Mesothelial cell of epicardium (in vitro differentiated cells): ENCODE measurements around the gene FBXO5. TPM values are rescaled to one million over a fixed set of nuclear protein-coding genes. Genes with fewer than 3 reads are reported as not detected.
"Not testable (repeated sequence)": the region's sequence is repeated elsewhere in the genome, so short reads cannot be mapped to it uniquely, and the experiment has no call there.

Experiments used
- DNase-seq, 2 experiments: peaks; one replicate each; pipeline ENCODE4 v3.0.0; 2021; ENCODE audit warnings: low spot score in 2 of 2; ENCODE audit not compliant: unreplicated experiment in 2 of 2
- H3K27ac Mint-ChIP-seq: 2 replicates; pipeline ENCODE4 v1.8.0; 2021; ENCODE audit warnings: mixed read lengths
- H3K27me3 Mint-ChIP-seq: 2 replicates; pipeline ENCODE4 v1.8.0; 2021; ENCODE audit warnings: low read depth, mixed read lengths
- H3K36me3 Mint-ChIP-seq: 2 replicates; pipeline ENCODE4 v1.8.0; 2021; ENCODE audit warnings: mixed read lengths
- H3K4me1 Mint-ChIP-seq: 2 replicates; pipeline ENCODE4 v1.8.0; 2021; ENCODE audit warnings: mixed read lengths
- H3K4me3 Mint-ChIP-seq: 2 replicates; pipeline ENCODE4 v1.8.0; 2021; ENCODE audit warnings: mild to moderate bottlenecking, moderate library complexity, mixed read lengths
- H3K9me3 Mint-ChIP-seq: 2 replicates; pipeline ENCODE4 v1.8.0; 2021; ENCODE audit warnings: mixed read lengths
- total RNA-seq: library from RNA; stranded (reverse); gene quantifications from 3 replicates; pipeline ENCODE4 v1.2.1, GENCODE V29; 2021
- TF ChIP-seq, protein P1 (sequence below): fragments of 200-600 bp; sonication (generic); IDR thresholded peaks from one replicate; pipeline ENCODE4 v1.5.0; 2021; ENCODE audit warnings: antibody characterized with exemption; ENCODE audit not compliant: unreplicated experiment

The FBXO5 gene
- total RNA-seq, 1 donor from 2014 or later, result 17.1 TPM

DNA sequence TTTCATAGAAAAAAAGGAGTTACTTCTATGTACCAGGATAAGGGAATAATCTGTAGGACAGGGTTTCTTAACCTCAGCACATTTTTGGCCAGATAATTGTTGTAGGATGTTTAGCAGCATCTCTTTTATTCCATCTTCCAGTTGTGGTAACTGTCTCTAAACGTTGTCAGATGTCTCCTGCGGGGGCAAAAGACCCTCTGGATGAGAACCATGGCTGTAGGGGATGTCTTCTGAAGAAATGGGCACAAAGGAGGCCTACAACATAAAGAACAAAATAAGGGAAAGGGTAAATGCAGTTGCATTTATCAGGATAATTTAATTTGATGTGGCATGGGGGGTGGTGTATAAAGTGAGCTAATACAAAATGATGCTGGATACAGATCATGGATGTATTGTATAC is 4.1 kb upstream of the FBXO5 start:
- Mint-ChIP-seq H3K27ac (no peak overlapping the region), H3K9me3 (no peaks in the 10 kb centered on the region), H3K4me1 (peaks cover 14% of the 10 kb centered on the region), H3K4me3 (no peak overlapping the region), H3K27me3 (no peaks in the 10 kb centered on the region), H3K36me3 (peaks cover 14% of the 10 kb centered on the region)
- TF ChIP-seq, protein P1, sequence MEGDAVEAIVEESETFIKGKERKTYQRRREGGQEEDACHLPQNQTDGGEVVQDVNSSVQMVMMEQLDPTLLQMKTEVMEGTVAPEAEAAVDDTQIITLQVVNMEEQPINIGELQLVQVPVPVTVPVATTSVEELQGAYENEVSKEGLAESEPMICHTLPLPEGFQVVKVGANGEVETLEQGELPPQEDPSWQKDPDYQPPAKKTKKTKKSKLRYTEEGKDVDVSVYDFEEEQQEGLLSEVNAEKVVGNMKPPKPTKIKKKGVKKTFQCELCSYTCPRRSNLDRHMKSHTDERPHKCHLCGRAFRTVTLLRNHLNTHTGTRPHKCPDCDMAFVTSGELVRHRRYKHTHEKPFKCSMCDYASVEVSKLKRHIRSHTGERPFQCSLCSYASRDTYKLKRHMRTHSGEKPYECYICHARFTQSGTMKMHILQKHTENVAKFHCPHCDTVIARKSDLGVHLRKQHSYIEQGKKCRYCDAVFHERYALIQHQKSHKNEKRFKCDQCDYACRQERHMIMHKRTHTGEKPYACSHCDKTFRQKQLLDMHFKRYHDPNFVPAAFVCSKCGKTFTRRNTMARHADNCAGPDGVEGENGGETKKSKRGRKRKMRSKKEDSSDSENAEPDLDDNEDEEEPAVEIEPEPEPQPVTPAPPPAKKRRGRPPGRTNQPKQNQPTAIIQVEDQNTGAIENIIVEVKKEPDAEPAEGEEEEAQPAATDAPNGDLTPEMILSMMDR, result no peak
- no peak for DNase-seq

DNA sequence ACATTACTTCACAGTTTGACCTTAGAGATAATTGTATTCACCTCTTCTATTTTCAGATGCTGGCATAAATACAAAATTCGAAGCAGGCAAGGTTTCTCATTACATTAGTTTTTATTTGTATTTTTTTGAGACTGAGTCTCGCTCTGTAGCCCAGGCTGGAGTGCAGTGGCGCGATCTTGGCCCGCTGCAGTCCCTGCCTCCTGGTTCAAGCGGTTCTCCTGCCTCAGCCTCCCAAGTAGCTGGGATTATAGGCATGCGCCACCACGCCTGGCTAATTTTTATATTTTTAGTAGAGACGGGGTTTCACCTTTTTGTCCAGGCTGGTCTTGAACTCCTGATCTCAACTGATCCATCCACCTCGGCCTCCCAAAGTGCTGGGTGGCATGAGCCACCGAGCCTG is 2.5 kb upstream of the FBXO5 start:
- peaks cover 29% of the 10 kb centered on the region for H3K4me1 Mint-ChIP-seq
- not testable (repeated sequence) for DNase-seq, H3K36me3 Mint-ChIP-seq, H3K9me3 Mint-ChIP-seq, H3K27ac Mint-ChIP-seq, H3K27me3 Mint-ChIP-seq, H3K4me3 Mint-ChIP-seq

DNA sequence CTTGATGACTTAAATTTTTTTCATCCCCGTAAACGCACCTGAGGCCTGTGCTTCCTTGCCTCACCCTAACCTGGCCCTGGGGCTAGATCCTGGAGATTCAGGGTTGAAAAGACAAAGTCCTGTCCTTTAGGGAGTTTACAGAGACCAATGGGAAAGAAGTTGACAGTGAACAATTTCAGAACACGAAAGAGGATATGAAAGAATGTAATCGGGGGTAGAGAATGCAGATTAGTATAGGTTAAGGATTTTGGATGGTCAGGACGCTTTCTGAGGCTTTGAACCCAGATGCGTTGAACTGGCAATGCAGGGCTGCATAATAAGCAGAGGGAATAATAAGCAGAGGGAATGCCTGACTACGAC is 1.7 kb upstream of the FBXO5 start:
- peak overlapping the region; percentile 94 for H3K4me3 Mint-ChIP-seq
- no peak for DNase-seq
- H3K36me3 Mint-ChIP-seq, result peaks cover 5% of the 10 kb centered on the region
- H3K27ac Mint-ChIP-seq, result peak overlapping the region; percentile 99
- H3K9me3 Mint-ChIP-seq, result no peaks in the 10 kb centered on the region
- H3K4me1 Mint-ChIP-seq, result peaks cover 36% of the 10 kb centered on the region
- no peaks in the 10 kb centered on the region for H3K27me3 Mint-ChIP-seq
- TF ChIP-seq, protein P1, result no peak

DNA sequence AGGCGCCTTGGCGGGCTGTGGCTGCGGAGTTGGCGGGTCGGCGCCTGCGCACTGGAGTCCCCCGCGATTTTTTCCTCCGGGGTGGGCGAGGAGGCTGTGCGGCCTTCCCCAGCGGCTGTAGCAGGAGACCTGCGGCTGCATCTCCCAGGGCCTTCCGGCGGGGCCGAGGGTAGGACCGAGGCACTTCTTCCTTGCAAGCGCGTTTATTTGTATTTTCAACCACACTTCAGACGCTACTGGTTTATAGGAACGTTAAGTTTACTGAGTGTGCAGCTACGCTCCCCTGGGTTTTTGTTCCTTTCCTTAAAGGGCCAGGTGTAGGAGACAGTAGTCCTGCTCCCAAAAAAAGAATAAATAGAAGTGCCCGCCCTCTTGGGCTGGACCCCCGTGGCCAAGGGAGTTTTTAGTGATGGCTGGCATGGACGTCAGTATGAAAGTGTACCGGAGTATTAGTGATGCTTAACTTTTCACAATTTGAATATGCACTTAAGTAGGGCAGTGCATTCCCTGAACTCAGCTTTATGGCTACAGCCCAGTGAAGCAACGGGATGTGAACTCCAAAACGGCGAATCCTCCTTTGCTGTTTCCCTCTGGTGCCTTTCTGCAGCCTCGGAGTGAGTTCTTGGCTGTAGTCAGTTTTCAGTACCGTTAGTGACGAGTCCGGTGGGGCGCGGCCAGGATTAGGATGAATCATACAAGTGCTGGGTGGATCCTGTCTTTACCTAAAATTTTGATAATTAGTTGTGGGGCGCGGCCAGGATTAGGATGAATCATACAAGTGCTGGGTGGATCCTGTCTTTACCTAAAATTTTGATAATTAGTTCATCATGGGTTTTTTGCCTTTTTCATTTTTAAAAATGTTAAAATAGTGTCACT is 1.0 kb upstream of the FBXO5 start:
- peak overlapping the region; percentile 94 for H3K4me3 Mint-ChIP-seq
- H3K4me1 Mint-ChIP-seq, result peaks cover 36% of the 10 kb centered on the region
- peak; percentile 95 to 98 for DNase-seq
- TF ChIP-seq, protein P1, result no peak
- peaks cover 5% of the 10 kb centered on the region for H3K36me3 Mint-ChIP-seq
- H3K27ac Mint-ChIP-seq, result peak overlapping the region; percentile 99
- no peaks in the 10 kb centered on the region for H3K27me3 Mint-ChIP-seq
- H3K9me3 Mint-ChIP-seq, result no peaks in the 10 kb centered on the region

DNA sequence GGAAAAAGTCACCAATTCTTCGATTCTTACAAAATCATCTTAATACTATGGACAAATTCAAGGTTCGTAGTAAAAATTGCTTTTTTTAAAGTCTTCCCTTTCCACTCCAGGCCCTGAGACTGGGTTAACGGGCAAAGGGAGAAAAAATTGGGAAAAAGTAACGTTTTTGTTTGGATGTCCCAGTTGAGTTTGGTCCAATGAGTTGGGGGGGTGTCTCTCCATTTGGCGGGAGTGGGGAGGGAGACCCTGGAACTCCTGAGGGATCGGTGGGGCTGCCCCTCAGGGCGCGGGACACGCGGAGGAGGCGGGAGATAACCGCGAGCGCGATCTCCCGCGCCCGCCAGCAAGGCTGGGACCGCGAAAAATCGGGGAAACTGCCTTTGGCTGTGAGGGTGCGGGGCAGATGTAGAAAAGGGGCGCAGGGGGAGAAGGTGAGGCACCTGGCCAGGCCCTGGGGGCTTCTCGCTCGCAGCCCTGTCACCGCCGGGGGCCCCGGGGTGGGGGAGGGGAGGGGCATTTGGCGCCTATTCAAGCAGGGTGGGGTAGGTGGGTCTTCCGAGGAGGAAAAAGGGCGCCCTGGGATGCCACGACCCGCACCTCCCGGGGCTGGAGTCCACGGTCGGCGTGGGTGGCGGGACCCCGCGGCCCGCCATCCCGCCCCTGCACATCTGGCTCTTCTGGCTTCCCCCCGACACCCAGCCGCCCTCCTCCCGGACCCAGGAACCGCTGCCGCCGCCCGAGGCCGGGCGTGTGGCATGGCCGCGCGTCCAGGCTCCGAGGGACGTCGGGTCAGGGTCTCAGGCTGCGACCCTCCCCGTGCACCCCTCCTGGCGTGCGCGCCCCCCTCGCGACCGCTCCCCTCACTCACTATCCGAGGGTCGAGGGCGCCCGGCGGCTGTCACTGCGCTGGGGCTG is 595 bp downstream of the FBXO5 start:
- H3K4me1 Mint-ChIP-seq, result peaks cover 36% of the 10 kb centered on the region
- peak overlapping the region; percentile 39 for H3K27ac Mint-ChIP-seq
- no peak for DNase-seq

More for the DNA sequence above, 595 bp downstream of the FBXO5 start:
- H3K4me3 Mint-ChIP-seq, result peak overlapping the region; percentile 94
- H3K9me3 Mint-ChIP-seq, result no peaks in the 10 kb centered on the region
- peaks cover 4% of the 10 kb centered on the region for H3K36me3 Mint-ChIP-seq
- no peaks in the 10 kb centered on the region for H3K27me3 Mint-ChIP-seq
- TF ChIP-seq, protein P1, result no peak
